ENCODE measurements around the gene PRPH.

Gene PRPH

GRCh38 chr12:49336645-49337584 is 42.0 kb downstream of the PRPH start, which contains the start of gene C1QL4:
Gene C1QL4 (minus strand): TSS chr12:49337188. CDS start chr12:49336477, 711 bp downstream.
- peak within 1 kb of the TSS; percentile 43 to 45 for H3K4me3 ChIP-seq (replicated peaks in 1 of 2; ENCODE audit: low read depth in 2 of 2, low read length in 2 of 2)
- peak; percentile 66 to 72 for DNase-seq (ENCODE audit: low read depth in 2 of 2)
- TF ChIP-seq CTCF (IDR thresholded peaks at IDR 0.05; ENCODE audit: low read depth, low read length), result peak; percentile 85

- DNase-seq (ENCODE audit: low read depth in 2 of 2), result no peak
- no peak overlapping the region for H3K4me3 ChIP-seq (replicated peaks in 1 of 2; ENCODE audit: low read depth in 2 of 2, low read length in 2 of 2)
- TF ChIP-seq CTCF (IDR thresholded peaks at IDR 0.05; ENCODE audit: low read depth, low read length), result no peak
Observed at GRCh38 chr12:49338830-49339463, 44.0 kb downstream of the PRPH start.

GRCh38 chr12:49339464-49339861 is 44.5 kb downstream of the PRPH start:
- DNase-seq (ENCODE audit: low read depth in 2 of 2), result no peak
- no peak overlapping the region for H3K4me3 ChIP-seq (replicated peaks in 1 of 2; ENCODE audit: low read depth in 2 of 2, low read length in 2 of 2)
- no peak for TF ChIP-seq CTCF (IDR thresholded peaks at IDR 0.05; ENCODE audit: low read depth, low read length)

GRCh38 chr12:49340095-49340870 is 45.3 kb downstream of the PRPH start:
- no peak for DNase-seq (ENCODE audit: low read depth in 2 of 2)
- no peak for TF ChIP-seq CTCF (IDR thresholded peaks at IDR 0.05; ENCODE audit: low read depth, low read length)
- no peak overlapping the region for H3K4me3 ChIP-seq (replicated peaks in 1 of 2; ENCODE audit: low read depth in 2 of 2, low read length in 2 of 2)

- TF ChIP-seq CTCF (IDR thresholded peaks at IDR 0.05; ENCODE audit: low read depth, low read length), result no peak
- DNase-seq (ENCODE audit: low read depth in 2 of 2), result no peak
- H3K4me3 ChIP-seq (replicated peaks in 1 of 2; ENCODE audit: low read depth in 2 of 2, low read length in 2 of 2), result no peak overlapping the region
Observed at GRCh38 chr12:49340971-49341776, 46.2 kb downstream of the PRPH start.

- no peak for TF ChIP-seq CTCF (IDR thresholded peaks at IDR 0.05; ENCODE audit: low read depth, low read length)
- H3K4me3 ChIP-seq (replicated peaks in 1 of 2; ENCODE audit: low read depth in 2 of 2, low read length in 2 of 2), result peak overlapping the region in 1 of 2 donors; percentile 49
- DNase-seq (ENCODE audit: low read depth in 2 of 2), result no peak
Observed at GRCh38 chr12:49341777-49342065, 46.8 kb downstream of the PRPH start.
